NB4 (cell line): ENCODE results near the gene IQCE.
"Not testable (repeated sequence)": the region's sequence is repeated elsewhere in the genome, so short reads cannot be mapped to it uniquely, and the experiment has no call there.

Source experiments
- DNase-seq: peaks from one replicate; pipeline ENCODE4 v3.0.0; 2010; ENCODE audit warnings: low read depth
- H3K4me3 ChIP-seq: one replicate; pipeline ENCODE4 v1.5.1; 2011; ENCODE audit warnings: mild to moderate bottlenecking, low read depth, low read length, moderate library complexity
- CTCF ChIP-seq: IDR thresholded peaks from one replicate; pipeline ENCODE4 v1.5.1; 2012; ENCODE audit warnings: low read depth, low read length
- MAX ChIP-seq: IDR thresholded peaks from 2 replicates; pipeline ENCODE4 v1.6.1; 2011; ENCODE audit warnings: low read depth, low read length
- MYC ChIP-seq: IDR thresholded peaks from 2 replicates; pipeline ENCODE4 v1.6.1; 2011; ENCODE audit warnings: low read depth, low read length
- POLR2A ChIP-seq: IDR thresholded peaks from 2 replicates; pipeline ENCODE4 v1.6.1; 2011; ENCODE audit warnings: mild to moderate bottlenecking; ENCODE audit not compliant: insufficient read length; ENCODE audit errors: extremely low read depth

The IQCE gene

DNA sequence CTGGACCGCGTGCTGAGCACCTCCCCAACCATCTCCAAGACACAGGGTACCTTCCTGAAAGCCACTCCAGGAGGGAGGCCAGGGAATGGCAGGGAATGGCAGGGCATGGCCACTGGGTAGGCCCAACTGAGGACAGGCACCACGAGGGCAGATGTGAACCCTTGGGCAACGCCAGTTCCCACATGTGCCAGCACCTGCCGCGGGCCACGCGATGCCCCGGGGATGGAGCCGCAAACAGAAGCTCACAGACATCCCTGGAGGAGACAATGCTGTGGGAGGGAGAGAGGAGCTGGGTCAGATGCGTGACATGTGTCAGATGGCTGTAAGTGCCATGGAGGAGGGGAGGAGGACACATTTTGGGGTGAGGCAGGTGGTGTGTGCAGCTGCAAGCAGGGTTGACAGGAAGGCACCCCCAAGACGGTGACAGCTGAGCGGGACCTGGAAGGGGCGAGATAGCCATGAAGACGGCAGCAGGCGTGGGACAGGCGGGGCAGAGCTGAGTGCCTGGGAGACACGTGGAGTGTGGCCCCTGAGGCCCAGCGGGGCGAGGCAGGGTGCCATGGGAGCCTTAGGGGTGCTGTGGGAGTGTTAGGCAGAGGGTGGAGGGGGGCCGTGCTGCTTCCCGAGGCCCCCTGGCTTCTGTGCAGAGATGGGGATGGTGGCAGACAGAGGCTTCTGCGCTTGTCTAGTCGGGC lies 27.7 kb downstream of the IQCE start:
- no peak overlapping the region for H3K4me3 ChIP-seq
- TF ChIP-seq POLR2A (no peak), CTCF (no peak), MYC (no peak), MAX (no peak)
- DNase-seq = no peak

DNA sequence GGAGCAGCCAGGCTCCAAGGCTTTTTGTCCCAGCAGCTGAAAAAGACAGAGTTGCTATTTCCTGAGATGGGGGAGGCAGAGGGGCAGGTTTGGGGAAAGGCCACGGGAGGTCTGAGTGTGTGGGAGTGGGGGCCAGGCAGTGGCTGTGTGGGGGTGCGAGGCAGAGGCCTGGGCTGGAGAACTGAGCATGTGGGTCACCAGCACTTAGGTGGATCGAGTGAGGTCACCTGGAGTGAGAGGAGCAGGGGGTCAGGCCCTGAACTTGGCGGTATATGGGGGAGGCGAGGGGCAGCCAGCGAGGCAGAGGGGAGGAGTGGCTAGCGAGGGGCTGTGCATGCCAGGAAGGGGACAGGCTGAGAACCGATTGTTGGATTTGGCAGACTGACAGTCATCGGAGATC lies 28.4 kb downstream of the IQCE start:
- no peak for DNase-seq
- H3K4me3 ChIP-seq = no peak overlapping the region
- TF ChIP-seq POLR2A (no peak), CTCF (no peak), MYC (no peak), MAX (no peak)

DNA sequence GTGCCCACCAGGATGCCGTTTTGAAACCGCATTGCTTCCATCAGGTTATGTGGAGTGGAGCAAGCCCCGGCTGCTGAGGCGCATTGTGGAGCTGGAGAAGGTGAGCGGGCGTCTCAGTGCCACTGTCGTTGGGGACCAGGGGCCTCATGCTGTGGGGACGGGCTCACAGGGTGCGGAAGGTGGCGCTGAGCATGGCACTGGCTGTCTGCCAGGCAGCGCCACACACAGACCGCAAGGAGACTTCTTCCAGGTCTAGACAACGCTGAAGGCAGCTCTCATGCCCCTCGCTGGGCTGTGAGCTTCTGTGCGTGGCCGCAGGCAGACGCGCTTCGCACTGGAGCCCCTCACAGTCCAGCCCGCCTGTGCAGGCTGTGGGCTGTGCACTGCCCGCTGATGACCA lies 29.0 kb downstream of the IQCE start:
- no peak overlapping the region for H3K4me3 ChIP-seq
- DNase-seq = no peak
- no peak for TF ChIP-seq MAX
- TF ChIP-seq CTCF = no peak

GRCh38 chr7:2589341-2589740 lies 30.6 kb downstream of the IQCE start:
- no peak for DNase-seq
- no peak for TF ChIP-seq POLR2A
- no peak for TF ChIP-seq MAX
- no peak for TF ChIP-seq CTCF
- TF ChIP-seq MYC = no peak
- H3K4me3 ChIP-seq = no peak overlapping the region

GRCh38 chr7:2589941-2590340 lies 31.2 kb downstream of the IQCE start:
- not testable (repeated sequence) for H3K4me3 ChIP-seq, DNase-seq

DNA sequence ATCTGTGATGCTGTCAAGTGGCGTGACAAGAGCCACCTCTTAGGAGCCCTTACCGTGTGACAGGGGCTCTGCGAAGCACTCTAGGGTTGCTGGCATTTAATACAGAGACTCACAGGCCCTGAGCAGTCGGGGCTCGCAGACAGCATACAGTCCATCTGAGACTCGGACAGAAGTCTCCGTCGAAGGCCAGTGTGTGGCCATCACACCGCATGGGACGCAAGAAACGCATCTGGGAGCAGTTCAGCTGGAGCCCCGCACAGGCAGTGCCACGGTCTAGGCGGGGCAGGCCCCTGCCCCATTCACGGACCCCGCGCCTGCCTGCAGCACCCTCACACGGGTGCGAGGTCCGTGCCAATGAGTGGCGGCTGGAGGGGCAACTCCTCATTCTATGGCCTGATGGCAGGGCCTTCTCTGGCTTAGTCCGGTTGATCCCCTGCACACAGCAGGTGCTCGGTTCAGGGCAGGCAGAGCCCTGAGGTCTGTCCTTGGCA lies 33.6 kb downstream of the IQCE start:
- DNase-seq = no peak
- no peak overlapping the region for H3K4me3 ChIP-seq
- TF ChIP-seq CTCF = no peak
- no peak for TF ChIP-seq MYC
- TF ChIP-seq MAX = no peak
- TF ChIP-seq POLR2A = no peak
